PC-9 (cell line): ENCODE measurements around the gene CST4. TPM values are rescaled to one million over a fixed set of nuclear protein-coding genes. Genes with fewer than 3 reads are reported as not detected.
A peak's percentile ranks its signal among the peaks of the same experiment; 100 is the strongest.

Experiments used
- BruUV-seq: library from RNA; stranded (reverse); fragments of 400-500 nt; replicated peaks from 2 replicates; lab custom pipeline; 2021; lab: Mats Ljungman, UMichigan
- CTCF ChIA-PET: fragments of 300-600 bp; sonication (Branson Sonifier 250); formaldehyde crosslinking; loops from one replicate; lab custom pipeline; 2022; ENCODE audit warnings: antibody characterized with exemption; lab: Charles Lee
- POLR2A ChIA-PET: fragments of 300-600 bp; sonication (Branson Sonifier 250); formaldehyde crosslinking; loops from one replicate; lab custom pipeline; 2022; ENCODE audit warnings: antibody characterized with exemption; ENCODE audit not compliant: unreplicated experiment; lab: Charles Lee
- DNase-seq, 2 experiments: peaks; one replicate each; pipeline versions ENCODE4 v3.0.0 to v3.0.0-alpha.2; 2015 to 2022; ENCODE audit warnings: mixed read lengths in 1 of 2
- H2AFZ ChIP-seq: fragments of 200-600 bp; sonication (generic); 2 replicates; pipeline ENCODE4 v1.8.1; 2017; ENCODE audit warnings: antibody characterized with exemption
- H3F3A ChIP-seq: fragments of 200-600 bp; sonication (generic); 2 replicates; pipeline ENCODE4 v1.8.1; 2017; ENCODE audit warnings: antibody characterized with exemption, mild to moderate bottlenecking, low read depth; ENCODE audit not compliant: insufficient read depth
- H3K27ac ChIP-seq: fragments of 200-600 bp; sonication (generic); 2 replicates; pipeline ENCODE4 v1.6.1; 2016; ENCODE audit warnings: mixed run types
- H3K27me3 ChIP-seq: fragments of 200-600 bp; sonication (generic); 2 replicates; pipeline ENCODE4 v1.6.1; 2016; ENCODE audit warnings: low read depth, mixed run types; ENCODE audit not compliant: insufficient read depth
- H3K36me3 ChIP-seq: fragments of 200-600 bp; sonication (generic); 2 replicates; pipeline ENCODE4 v1.6.1; 2016; ENCODE audit warnings: low read depth, mixed run types
- H3K4me1 ChIP-seq: fragments of 200-600 bp; sonication (generic); replicated peaks from 2 replicates; pipeline ENCODE4 v1.6.1; 2016; ENCODE audit warnings: mixed run types; ENCODE audit not compliant: insufficient read depth
- H3K4me2 ChIP-seq: fragments of 200-600 bp; sonication (generic); 2 replicates; pipeline ENCODE4 v1.6.1; 2017; ENCODE audit warnings: mixed run types
- H3K4me3 ChIP-seq: fragments of 200-600 bp; sonication (generic); 2 replicates; pipeline ENCODE4 v1.6.1; 2016; ENCODE audit warnings: mixed run types
- H3K79me2 ChIP-seq: fragments of 200-600 bp; sonication (generic); 2 replicates; pipeline ENCODE4 v1.6.1; 2017; ENCODE audit warnings: low read depth, mixed run types
- H3K9me2 ChIP-seq: fragments of 200-600 bp; sonication (generic); 2 replicates; pipeline ENCODE4 v1.8.1; 2017; ENCODE audit warnings: mild to moderate bottlenecking; ENCODE audit not compliant: insufficient read depth
- H3K9me3 ChIP-seq: fragments of 200-600 bp; sonication (generic); 2 replicates; pipeline ENCODE4 v1.8.1; 2016; ENCODE audit warnings: low read depth; ENCODE audit not compliant: insufficient read depth
- H4K20me1 ChIP-seq: fragments of 200-600 bp; sonication (generic); 2 replicates; pipeline ENCODE4 v1.8.1; 2017; ENCODE audit not compliant: insufficient read depth
- CTCF ChIP-seq: fragments of 200-600 bp; sonication (generic); conservative IDR thresholded peaks from 2 replicates; pipeline ENCODE4 v1.6.1; 2017; ENCODE audit warnings: mixed run types, antibody characterized with exemption, mild to moderate bottlenecking, moderate library complexity
- EZH2 ChIP-seq: fragments of 200-600 bp; sonication (generic); IDR thresholded peaks from 2 replicates; pipeline ENCODE4 v1.8.0; 2017; ENCODE audit warnings: antibody characterized with exemption, low read depth
- intact Hi-C: fragments of 100-400 bp; cut with micrococcal nuclease; formaldehyde crosslinking; loops from one replicate; pipeline ENCODE4 v1.10.0; 2022; ENCODE audit not compliant: unreplicated experiment
- total RNA-seq: library from RNA; stranded (reverse); gene quantifications from 2 replicates; pipeline ENCODE4 v1.2.3, GENCODE V29; 2021

The CST4 gene
- total RNA-seq, 1 experiment from 2014 or later = not detected

GRCh38 chr20:23669866-23670265, 19.0 kb downstream of the CST4 start:
- no peaks in the 10 kb centered on the region for H3K36me3 ChIP-seq
- intact Hi-C loops = loop anchor here (2.0 to 5.0 kb wide), 2 partner anchors 105 to 217 kb away; no protein-coding TSS in a partner anchor
- H3K9me3 ChIP-seq = no peaks in the 10 kb centered on the region
- no peak overlapping the region for H3K4me3 ChIP-seq
- H3K9me2 ChIP-seq = no peaks in the 10 kb centered on the region
- no peaks in the 10 kb centered on the region for H3F3A ChIP-seq
- H2AFZ ChIP-seq = no peak overlapping the region
- TF ChIP-seq EZH2 = no peak
- TF ChIP-seq CTCF = no peak
- H3K27me3 ChIP-seq = no peaks in the 10 kb centered on the region
- no peaks in the 10 kb centered on the region for H3K79me2 ChIP-seq
- ChIA-PET CTCF (interaction anchor here (0.6 kb wide), 1 partner anchor 47 kb away, joined by 10 read pairs; no protein-coding TSS in a partner anchor), POLR2A (no interaction called here)
- DNase-seq = no peak
- no peak overlapping the region for H3K27ac ChIP-seq
- no peaks in the 10 kb centered on the region for H4K20me1 ChIP-seq
- H3K4me2 ChIP-seq = no peak overlapping the region
- H3K4me1 ChIP-seq = peaks cover 6% of the 10 kb centered on the region
- no TSS peak for BruUV-seq

- intact Hi-C loops = loop anchor here (2.0 to 5.0 kb wide), 2 partner anchors 105 to 218 kb away; no protein-coding TSS in a partner anchor
- no peaks in the 10 kb centered on the region for H3K79me2 ChIP-seq
- H3K9me2 ChIP-seq = no peaks in the 10 kb centered on the region
- H3K36me3 ChIP-seq = no peaks in the 10 kb centered on the region
- H2AFZ ChIP-seq = no peak overlapping the region
- CTCF ChIA-PET = interaction anchor here (0.6 kb wide), 1 partner anchor 113 kb away, joined by 6 read pairs; no protein-coding TSS in a partner anchor
- POLR2A ChIA-PET = no interaction called here
- H3K4me1 ChIP-seq = peaks cover 6% of the 10 kb centered on the region
- no peak overlapping the region for H3K4me2 ChIP-seq
- no TSS peak for BruUV-seq
- no peaks in the 10 kb centered on the region for H3K9me3 ChIP-seq
- H4K20me1 ChIP-seq = no peaks in the 10 kb centered on the region
- H3K27me3 ChIP-seq = no peaks in the 10 kb centered on the region
- H3F3A ChIP-seq = no peaks in the 10 kb centered on the region
- no peak overlapping the region for H3K27ac ChIP-seq
- TF ChIP-seq CTCF (no peak), EZH2 (no peak)
- no peak for DNase-seq
- no peak overlapping the region for H3K4me3 ChIP-seq
Measured at GRCh38 chr20:23669327-23669726, 19.5 kb downstream of the CST4 start.

DNA sequence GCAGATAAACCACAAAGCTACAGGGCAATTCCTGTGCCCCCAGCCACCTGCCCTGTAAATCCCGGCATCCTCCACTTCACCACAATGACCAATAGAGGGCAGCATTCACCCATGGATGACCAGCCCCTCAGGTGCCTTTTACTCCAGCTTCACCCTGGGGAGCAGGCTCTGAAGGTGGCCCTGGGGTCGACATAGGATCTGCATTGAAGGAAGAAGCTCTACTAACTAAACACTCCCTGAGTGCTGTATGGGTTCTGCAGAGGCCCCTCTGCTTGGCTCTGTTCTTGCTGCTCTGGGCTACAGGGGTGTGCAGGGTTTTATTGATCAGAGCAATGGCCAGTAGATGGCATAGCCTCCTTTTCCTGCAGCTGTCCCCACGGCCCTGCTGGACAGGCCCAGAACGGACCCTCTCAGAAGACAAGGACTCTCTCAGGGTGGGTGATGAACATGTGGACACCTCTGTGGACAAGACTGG, 20.3 kb downstream of the CST4 start:
- Histone ChIP-seq H3K9me2 (no peaks in the 10 kb centered on the region), H2AFZ (no peak overlapping the region), H3K4me3 (no peak overlapping the region), H3F3A (no peaks in the 10 kb centered on the region), H4K20me1 (no peaks in the 10 kb centered on the region), H3K27me3 (no peaks in the 10 kb centered on the region), H3K79me2 (no peaks in the 10 kb centered on the region), H3K4me1 (peaks cover 6% of the 10 kb centered on the region), H3K27ac (no peak overlapping the region), H3K36me3 (no peaks in the 10 kb centered on the region), H3K4me2 (peak overlapping the region; percentile 17; the same call in 1 of the 2 replicates), H3K9me3 (no peaks in the 10 kb centered on the region)
- TF ChIP-seq EZH2 = no peak
- peak; percentile 96 for TF ChIP-seq CTCF
- DNase-seq = peak; percentile 59 to 66
- ChIA-PET POLR2A (no interaction called here), CTCF (interaction anchor here (0.6 to 0.9 kb wide), 4 partner anchors 112 to 946 kb away, joined by 3 to 6 read pairs (median 3); no protein-coding TSS in a partner anchor)
- intact Hi-C loops = loop anchor here (2.0 to 5.0 kb wide), 2 partner anchors 106 to 219 kb away; no protein-coding TSS in a partner anchor
- BruUV-seq = no TSS peak
